Activated T-cell treated with anti-CD3 and anti-CD28 coated beads, Interleukin-2, amount 50 U/mL, for 24 hours (primary cell): ENCODE results near the gene RTN4RL2.

ENCODE experiments used
- DNase-seq: peaks from one replicate; pipeline ENCODE4 v3.0.0-alpha.2; 2020
- H3K27ac Mint-ChIP-seq: 2 replicates; pipeline ENCODE4 v1.8.0; 2020; ENCODE audit warnings: mild to moderate bottlenecking, mixed read lengths
- H3K27me3 Mint-ChIP-seq: 2 replicates; pipeline ENCODE4 v1.8.0; 2020; ENCODE audit warnings: mixed read lengths
- H3K36me3 Mint-ChIP-seq: 2 replicates; pipeline ENCODE4 v1.8.0; 2020; ENCODE audit warnings: low read depth, mixed read lengths
- H3K4me1 Mint-ChIP-seq: 2 replicates; pipeline ENCODE4 v1.8.0; 2020; ENCODE audit warnings: low read depth, mixed read lengths
- H3K4me3 Mint-ChIP-seq: 2 replicates; pipeline ENCODE4 v1.8.0; 2020; ENCODE audit warnings: mild to moderate bottlenecking, moderate library complexity, mixed read lengths
- H3K9me3 Mint-ChIP-seq: 2 replicates; pipeline ENCODE4 v1.8.0; 2020; ENCODE audit warnings: mixed read lengths

The RTN4RL2 gene

GRCh38 chr11:57460022-57460757 lies at the start of gene RTN4RL2:
TSS of gene RTN4RL2 (plus strand) at chr11:57460528. CDS start at chr11:57460866, 338 bp downstream.
- no peaks in the 10 kb centered on the region for H3K36me3 Mint-ChIP-seq
- H3K9me3 Mint-ChIP-seq, result no peaks in the 10 kb centered on the region
- peak; percentile 68 for DNase-seq
- peaks cover 26% of the 10 kb centered on the region for H3K4me1 Mint-ChIP-seq
- H3K27ac Mint-ChIP-seq, result no peak within 1 kb of the TSS
- H3K4me3 Mint-ChIP-seq, result peak within 1 kb of the TSS; percentile 70
- H3K27me3 Mint-ChIP-seq, result peaks cover 43% of the 10 kb centered on the region

- Mint-ChIP-seq H3K36me3 (peaks cover 94% of the 10 kb centered on the region), H3K27ac (peak overlapping the region; percentile 71), H3K4me1 (peaks cover 76% of the 10 kb centered on the region), H3K9me3 (no peaks in the 10 kb centered on the region), H3K27me3 (no peaks in the 10 kb centered on the region), H3K4me3 (no peak overlapping the region)
- no peak for DNase-seq
Observed at GRCh38 chr11:57413681-57414080, 46.6 kb upstream of the RTN4RL2 start.

- Mint-ChIP-seq H3K36me3 (peaks cover 94% of the 10 kb centered on the region), H3K27me3 (no peaks in the 10 kb centered on the region), H3K4me1 (peaks cover 72% of the 10 kb centered on the region), H3K9me3 (no peaks in the 10 kb centered on the region), H3K4me3 (no peak overlapping the region), H3K27ac (peak overlapping the region; percentile 71)
- DNase-seq, result peak; percentile 29
Observed at GRCh38 chr11:57414612-57415212, 45.6 kb upstream of the RTN4RL2 start.

GRCh38 chr11:57416436-57416835 lies 43.9 kb upstream of the RTN4RL2 start:
- DNase-seq, result peak; percentile 12
- H3K36me3 Mint-ChIP-seq, result peaks cover 98% of the 10 kb centered on the region
- H3K9me3 Mint-ChIP-seq, result no peaks in the 10 kb centered on the region
- no peaks in the 10 kb centered on the region for H3K27me3 Mint-ChIP-seq
- H3K27ac Mint-ChIP-seq, result peak overlapping the region; percentile 71
- peaks cover 77% of the 10 kb centered on the region for H3K4me1 Mint-ChIP-seq
- no peak overlapping the region for H3K4me3 Mint-ChIP-seq

- Mint-ChIP-seq H3K27me3 (no peaks in the 10 kb centered on the region), H3K9me3 (no peaks in the 10 kb centered on the region), H3K27ac (peak overlapping the region; percentile 71), H3K4me3 (no peak overlapping the region), H3K4me1 (peaks cover 80% of the 10 kb centered on the region), H3K36me3 (peaks cover 99% of the 10 kb centered on the region)
- DNase-seq, result no peak
Observed at GRCh38 chr11:57417056-57417455, 43.3 kb upstream of the RTN4RL2 start.

DNA sequence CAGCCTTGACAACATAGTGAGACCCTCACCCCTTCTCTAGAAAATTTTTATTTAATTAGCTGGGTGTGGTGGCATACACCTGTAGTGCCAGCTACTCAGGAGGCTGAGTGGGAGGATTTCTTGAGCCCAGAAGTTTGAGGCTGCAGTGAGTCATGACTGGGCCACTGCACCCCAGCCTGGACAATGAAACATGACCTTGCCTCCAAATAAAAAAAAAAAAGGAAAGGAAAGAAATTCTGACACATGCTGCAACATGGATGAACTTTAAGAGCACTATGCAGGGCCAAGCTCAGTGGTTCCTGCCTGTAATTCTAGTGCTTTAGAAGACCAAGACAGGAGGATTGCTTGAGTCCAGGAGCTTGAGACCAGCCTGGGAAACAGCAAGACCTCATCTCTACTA lies 42.2 kb upstream of the RTN4RL2 start:
- peaks cover 84% of the 10 kb centered on the region for H3K4me1 Mint-ChIP-seq
- DNase-seq, result peak; percentile 6
- H3K9me3 Mint-ChIP-seq, result no peaks in the 10 kb centered on the region
- H3K27me3 Mint-ChIP-seq, result no peaks in the 10 kb centered on the region
- peaks cover 99% of the 10 kb centered on the region for H3K36me3 Mint-ChIP-seq
- no peak overlapping the region for H3K27ac Mint-ChIP-seq
- no peak overlapping the region for H3K4me3 Mint-ChIP-seq

- no peak overlapping the region for H3K4me3 Mint-ChIP-seq
- H3K27ac Mint-ChIP-seq, result peak overlapping the region; percentile 14
- H3K36me3 Mint-ChIP-seq, result peaks cover 99% of the 10 kb centered on the region
- H3K4me1 Mint-ChIP-seq, result peaks cover 84% of the 10 kb centered on the region
- no peaks in the 10 kb centered on the region for H3K9me3 Mint-ChIP-seq
- DNase-seq, result no peak
- no peaks in the 10 kb centered on the region for H3K27me3 Mint-ChIP-seq
Observed at GRCh38 chr11:57419146-57419545, 41.2 kb upstream of the RTN4RL2 start.

DNA sequence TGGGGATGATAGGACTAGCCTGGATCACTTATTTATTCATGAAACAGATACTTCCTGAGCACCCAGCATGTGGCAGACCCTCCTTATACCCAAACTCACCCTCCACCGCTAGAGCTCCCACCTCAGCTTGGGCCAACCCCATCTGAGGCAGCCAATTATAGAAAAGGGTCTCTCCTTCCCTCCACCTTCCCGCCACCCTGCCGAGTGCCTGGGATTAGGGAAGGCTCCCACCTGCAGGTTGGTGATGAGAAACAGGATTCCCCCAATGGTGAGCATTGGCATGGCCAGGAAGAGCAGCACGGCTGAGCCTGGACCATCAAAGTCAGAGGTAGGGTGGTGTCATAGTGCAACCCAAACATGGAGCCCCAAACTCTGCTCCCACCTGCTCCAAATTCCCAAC lies 39.3 kb upstream of the RTN4RL2 start:
- H3K9me3 Mint-ChIP-seq, result no peaks in the 10 kb centered on the region
- H3K27me3 Mint-ChIP-seq, result no peaks in the 10 kb centered on the region
- DNase-seq, result no peak
- H3K36me3 Mint-ChIP-seq, result peaks cover 100% of the 10 kb centered on the region
- peaks cover 78% of the 10 kb centered on the region for H3K4me1 Mint-ChIP-seq
- peak overlapping the region; percentile 98 for H3K4me3 Mint-ChIP-seq
- H3K27ac Mint-ChIP-seq, result no peak overlapping the region

DNA sequence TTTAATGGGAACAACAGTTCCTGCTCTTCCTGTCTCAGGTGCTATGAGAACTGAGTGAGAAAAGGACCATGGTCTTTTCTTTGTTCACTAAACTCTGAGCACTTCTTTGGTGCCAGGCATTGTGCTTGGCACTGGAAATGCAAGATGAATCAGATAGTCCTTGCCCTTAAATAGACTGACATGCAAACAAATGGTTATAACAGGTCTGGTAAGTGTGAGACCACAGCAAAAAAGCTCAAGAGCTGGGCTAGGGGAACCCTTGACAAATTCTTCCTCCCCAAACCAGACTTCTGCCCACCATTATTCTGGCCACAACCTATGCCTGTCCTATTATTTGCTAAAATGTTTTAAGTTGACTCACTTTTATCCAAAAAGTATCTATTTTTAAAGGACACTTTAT lies 38.5 kb upstream of the RTN4RL2 start:
- no peak for DNase-seq
- peak overlapping the region; percentile 98 for H3K4me3 Mint-ChIP-seq
- H3K36me3 Mint-ChIP-seq, result peaks cover 100% of the 10 kb centered on the region
- no peaks in the 10 kb centered on the region for H3K27me3 Mint-ChIP-seq
- peak overlapping the region; percentile 80 for H3K27ac Mint-ChIP-seq
- peaks cover 72% of the 10 kb centered on the region for H3K4me1 Mint-ChIP-seq
- no peaks in the 10 kb centered on the region for H3K9me3 Mint-ChIP-seq

GRCh38 chr11:57422669-57423068 lies 37.7 kb upstream of the RTN4RL2 start:
- peak overlapping the region; percentile 80 for H3K27ac Mint-ChIP-seq
- DNase-seq, result no peak
- H3K27me3 Mint-ChIP-seq, result no peaks in the 10 kb centered on the region
- H3K9me3 Mint-ChIP-seq, result no peaks in the 10 kb centered on the region
- H3K4me1 Mint-ChIP-seq, result peaks cover 70% of the 10 kb centered on the region
- peaks cover 96% of the 10 kb centered on the region for H3K36me3 Mint-ChIP-seq
- H3K4me3 Mint-ChIP-seq, result peak overlapping the region; percentile 98

GRCh38 chr11:57424137-57424791 lies 36.1 kb upstream of the RTN4RL2 start:
- H3K36me3 Mint-ChIP-seq, result peaks cover 80% of the 10 kb centered on the region
- peak overlapping the region; percentile 98 for H3K27ac Mint-ChIP-seq
- peak overlapping the region; percentile 98 for H3K4me3 Mint-ChIP-seq
- H3K9me3 Mint-ChIP-seq, result no peaks in the 10 kb centered on the region
- peaks cover 63% of the 10 kb centered on the region for H3K4me1 Mint-ChIP-seq
- DNase-seq, result no peak
- H3K27me3 Mint-ChIP-seq, result no peaks in the 10 kb centered on the region

GRCh38 chr11:57424792-57425564 lies 35.4 kb upstream of the RTN4RL2 start:
- H3K27ac Mint-ChIP-seq, result peak overlapping the region; percentile 98
- H3K27me3 Mint-ChIP-seq, result no peaks in the 10 kb centered on the region
- peaks cover 73% of the 10 kb centered on the region for H3K36me3 Mint-ChIP-seq
- peak overlapping the region; percentile 98 for H3K4me3 Mint-ChIP-seq
- DNase-seq, result peak; percentile 87
- H3K9me3 Mint-ChIP-seq, result no peaks in the 10 kb centered on the region
- H3K4me1 Mint-ChIP-seq, result peaks cover 59% of the 10 kb centered on the region

DNA sequence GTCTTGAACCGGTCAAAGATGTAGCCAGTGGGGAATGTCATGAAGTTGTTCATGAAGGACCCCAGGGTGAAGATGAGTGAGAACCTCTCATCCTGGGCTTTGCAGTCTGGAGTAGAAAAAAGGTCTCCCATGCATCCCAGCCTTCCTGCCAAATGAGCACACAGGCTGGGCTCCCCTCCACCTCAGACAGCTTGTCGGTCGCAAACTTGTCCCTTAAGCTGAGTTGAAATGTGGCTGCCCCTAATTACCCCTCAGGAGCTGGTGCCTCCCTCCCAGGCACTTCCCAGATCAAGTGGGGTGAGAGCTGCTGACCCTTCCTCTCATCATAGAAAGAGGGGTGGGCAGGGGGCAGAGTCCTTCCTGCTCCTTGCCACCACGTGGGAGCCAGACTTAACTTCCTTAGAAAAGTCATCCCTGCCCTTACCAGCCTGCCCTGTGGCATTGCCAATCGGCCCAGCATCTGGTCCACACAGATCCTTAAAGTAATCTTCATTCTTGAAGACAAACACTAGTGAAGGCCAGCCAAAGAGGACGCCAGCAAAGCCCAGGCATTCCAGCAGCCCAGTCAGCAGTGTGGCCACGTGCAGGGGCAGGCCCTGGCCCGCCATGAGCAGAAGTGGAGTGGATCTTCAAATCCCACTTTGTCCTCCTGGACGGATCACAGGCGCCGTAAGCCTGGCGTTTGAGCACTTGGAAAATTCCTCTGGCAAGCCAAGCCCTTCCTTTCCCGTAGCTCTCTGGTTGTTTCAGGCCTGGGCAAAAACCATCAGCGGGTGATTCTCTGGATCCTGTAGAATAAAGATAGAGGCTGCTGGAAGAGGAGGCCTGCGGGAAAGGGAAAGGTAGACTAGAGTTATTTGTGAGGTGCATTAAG lies 34.5 kb upstream of the RTN4RL2 start:
- peak; percentile 65 for DNase-seq
- no peaks in the 10 kb centered on the region for H3K9me3 Mint-ChIP-seq
- no peaks in the 10 kb centered on the region for H3K27me3 Mint-ChIP-seq
- H3K4me3 Mint-ChIP-seq, result peak overlapping the region; percentile 98
- peak overlapping the region; percentile 98 for H3K27ac Mint-ChIP-seq
- peaks cover 65% of the 10 kb centered on the region for H3K36me3 Mint-ChIP-seq
- H3K4me1 Mint-ChIP-seq, result peaks cover 50% of the 10 kb centered on the region
